OCI-LY3 (cell line): ENCODE measurements around the gene HLA-F.

Experiments
- H2AFZ ChIP-seq: fragments of 200-600, 300-600 bp; shearing (Covaris generic); 2 replicates; pipeline ENCODE4 v1.6.0; 2014; ENCODE audit warnings: antibody characterized with exemption, low read depth, low read length
- H3K27ac ChIP-seq: fragments of 200-600, 300-600 bp; sonication (generic); 2 replicates; pipeline ENCODE4 v1.5.1; 2014; ENCODE audit warnings: mild to moderate bottlenecking, low read length, moderate library complexity, mixed read lengths
- H3K27me3 ChIP-seq: fragments of 200-600, 300-600 bp; sonication (generic); 2 replicates; pipeline ENCODE4 v1.6.1; 2014; ENCODE audit warnings: low read depth, low read length, mixed read lengths
- H3K36me3 ChIP-seq: fragments of 200-600, 300-600 bp; sonication (generic); replicated peaks from 2 replicates; pipeline ENCODE3; 2014; ENCODE audit warnings: low read depth, low read length, mixed read lengths
- H3K4me1 ChIP-seq: fragments of 300-600, 200-600 bp; sonication (generic); 2 replicates; pipeline ENCODE4 v1.6.1; 2014; ENCODE audit warnings: low read length, mixed read lengths
- H3K4me2 ChIP-seq: fragments of 200-600, 300-600 bp; sonication (generic); 2 replicates; pipeline ENCODE4 v1.6.1; 2014; ENCODE audit warnings: low read length, mixed read lengths
- H3K4me3 ChIP-seq: fragments of 300-600, 200-600 bp; sonication (generic); 2 replicates; pipeline ENCODE4 v1.5.1; 2014; ENCODE audit warnings: antibody characterized with exemption, mild to moderate bottlenecking, low read length, moderate library complexity
- H3K79me2 ChIP-seq: fragments of 300-600, 200-600 bp; shearing (Covaris generic); 2 replicates; pipeline ENCODE4 v1.6.1; 2014; ENCODE audit warnings: mild to moderate bottlenecking, low read length, mixed read lengths
- H3K9ac ChIP-seq: fragments of 300-600, 200-600 bp; shearing (Covaris generic); 2 replicates; pipeline ENCODE4 v1.6.0; 2014; ENCODE audit warnings: mild to moderate bottlenecking, low read length, moderate library complexity
- H3K9me3 ChIP-seq: fragments of 200-600, 300-600 bp; shearing (Covaris generic); 2 replicates; pipeline ENCODE4 v1.6.1; 2014; ENCODE audit warnings: low read length, mixed read lengths; ENCODE audit not compliant: insufficient read depth
- H4K20me1 ChIP-seq: fragments of 200-600, 300-600 bp; sonication (generic); 2 replicates; pipeline ENCODE4 v1.6.1; 2016; ENCODE audit warnings: low read length, mixed read lengths; ENCODE audit not compliant: insufficient read depth
- CTCF ChIP-seq: fragments of 200-600, 300-600 bp; sonication (generic); IDR thresholded peaks from 2 replicates; pipeline ENCODE4 v1.5.1; 2014; ENCODE audit warnings: antibody characterized with exemption, low read length, low read depth
- EZH2phosphoT487 ChIP-seq: fragments of 200-600 bp; shearing (Covaris generic); IDR thresholded peaks from 2 replicates; pipeline ENCODE4 v1.6.1; 2018; ENCODE audit warnings: antibody characterized with exemption, mixed run types, low read depth

Gene HLA-F

GRCh38 chr6:29681811-29682210 lies 41.4 kb upstream of the HLA-F start:
- Histone ChIP-seq H3K9ac (no peak overlapping the region), H3K9me3 (no peaks in the 10 kb centered on the region), H3K4me2 (no peak overlapping the region), H3K27ac (no peak overlapping the region), H3K27me3 (no peaks in the 10 kb centered on the region), H3K4me3 (no peak overlapping the region), H3K79me2 (no peaks in the 10 kb centered on the region), H3K4me1 (no peaks in the 10 kb centered on the region), H4K20me1 (no peaks in the 10 kb centered on the region), H3K36me3 (no peaks in the 10 kb centered on the region), H2AFZ (no peak overlapping the region)
- no peak for TF ChIP-seq CTCF

- H2AFZ ChIP-seq = no peak overlapping the region
- H3K79me2 ChIP-seq = no peaks in the 10 kb centered on the region
- H3K4me2 ChIP-seq = no peak overlapping the region
- no peaks in the 10 kb centered on the region for H3K4me1 ChIP-seq
- no peaks in the 10 kb centered on the region for H3K36me3 ChIP-seq
- no peaks in the 10 kb centered on the region for H3K27me3 ChIP-seq
- TF ChIP-seq CTCF (no peak), EZH2phosphoT487 (no peak)
- no peak overlapping the region for H3K4me3 ChIP-seq
- no peaks in the 10 kb centered on the region for H3K9me3 ChIP-seq
- no peaks in the 10 kb centered on the region for H4K20me1 ChIP-seq
- H3K9ac ChIP-seq = no peak overlapping the region
- no peak overlapping the region for H3K27ac ChIP-seq
Measured at GRCh38 chr6:29685718-29686326, 37.4 kb upstream of the HLA-F start.

- Histone ChIP-seq H3K9me3 (no peaks in the 10 kb centered on the region), H3K4me3 (no peak overlapping the region), H4K20me1 (no peaks in the 10 kb centered on the region), H3K9ac (no peak overlapping the region), H3K4me1 (no peaks in the 10 kb centered on the region), H2AFZ (no peak overlapping the region), H3K27me3 (no peaks in the 10 kb centered on the region), H3K36me3 (no peaks in the 10 kb centered on the region), H3K79me2 (no peaks in the 10 kb centered on the region), H3K4me2 (no peak overlapping the region), H3K27ac (no peak overlapping the region)
- no peak for TF ChIP-seq EZH2phosphoT487
- no peak for TF ChIP-seq CTCF
Measured at GRCh38 chr6:29694637-29695036, 28.6 kb upstream of the HLA-F start.

- no peaks in the 10 kb centered on the region for H3K36me3 ChIP-seq
- H3K9me3 ChIP-seq = no peaks in the 10 kb centered on the region
- no peak overlapping the region for H3K27ac ChIP-seq
- H3K4me3 ChIP-seq = no peak overlapping the region
- no peaks in the 10 kb centered on the region for H3K4me1 ChIP-seq
- no peaks in the 10 kb centered on the region for H3K79me2 ChIP-seq
- H3K4me2 ChIP-seq = no peak overlapping the region
- no peaks in the 10 kb centered on the region for H4K20me1 ChIP-seq
- no peaks in the 10 kb centered on the region for H3K27me3 ChIP-seq
- peak; percentile 44 for TF ChIP-seq CTCF
- no peak for TF ChIP-seq EZH2phosphoT487
- no peak overlapping the region for H2AFZ ChIP-seq
- no peak overlapping the region for H3K9ac ChIP-seq
Measured at GRCh38 chr6:29696147-29697125, 26.8 kb upstream of the HLA-F start.
